Stimulated activated naive CD8-positive, alpha-beta T cell treated with anti-CD3 and anti-CD28 coated beads, Interleukin-15, Interleukin-2, amounts not matched to agents 100 U/mL and 50 U/mL, for 24 hours (primary cell): Measurements from ENCODE around the gene POLE.
"Not testable (repeated sequence)": the region's sequence is repeated elsewhere in the genome, so short reads cannot be mapped to it uniquely, and the experiment has no call there.

ENCODE experiments used
- ATAC-seq: fragments of 150-1000 bp; cut with Tn5 transposase; one replicate; pipeline ENCODE4 v1.10.0; 2021
- DNase-seq: peaks from one replicate; pipeline ENCODE4 v3.0.0; 2021

Gene POLE

DNA sequence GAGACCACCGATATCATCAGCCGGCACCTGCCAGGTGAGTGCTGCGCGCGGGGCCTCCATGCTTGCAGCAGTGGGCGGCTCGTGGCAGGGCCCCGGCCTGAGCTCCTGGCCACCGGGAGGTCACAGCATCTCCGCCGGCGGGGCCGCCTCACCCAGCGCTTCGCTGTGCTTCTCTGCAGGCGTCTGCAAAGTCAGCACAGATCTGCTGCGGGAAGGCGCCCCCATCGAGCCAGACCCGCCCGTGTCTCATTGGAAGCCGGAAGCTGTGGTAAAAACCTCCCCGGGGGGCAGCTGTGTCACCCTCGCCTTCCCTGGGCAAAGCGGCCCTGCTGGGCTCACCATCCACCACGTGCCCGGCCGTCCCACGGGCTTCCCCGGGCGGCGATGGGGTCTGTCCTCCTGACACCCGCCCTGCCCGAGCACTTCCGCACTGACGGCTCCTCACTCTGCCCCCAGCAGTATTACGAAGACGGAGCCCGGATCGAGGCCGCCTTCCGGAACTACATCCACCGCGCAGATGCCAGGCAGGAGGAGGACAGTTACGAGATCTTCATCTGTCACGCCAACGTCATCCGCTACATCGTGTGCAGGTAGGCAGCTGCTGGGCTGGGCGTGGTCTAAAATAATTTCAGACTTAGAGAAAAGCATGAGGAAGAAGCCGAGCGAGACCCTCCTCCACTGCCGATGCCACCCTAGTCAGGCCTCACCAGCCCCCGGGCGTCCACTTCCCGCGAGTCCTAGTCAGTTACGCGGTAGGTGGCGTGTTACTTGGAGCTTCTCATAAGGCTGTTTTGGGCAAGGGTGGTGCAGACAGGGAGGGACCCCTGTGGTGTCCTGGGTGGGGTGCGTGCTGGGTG, 30.6 kb upstream of the POLE start:
- ATAC-seq: no peak
- no peak for DNase-seq

DNA sequence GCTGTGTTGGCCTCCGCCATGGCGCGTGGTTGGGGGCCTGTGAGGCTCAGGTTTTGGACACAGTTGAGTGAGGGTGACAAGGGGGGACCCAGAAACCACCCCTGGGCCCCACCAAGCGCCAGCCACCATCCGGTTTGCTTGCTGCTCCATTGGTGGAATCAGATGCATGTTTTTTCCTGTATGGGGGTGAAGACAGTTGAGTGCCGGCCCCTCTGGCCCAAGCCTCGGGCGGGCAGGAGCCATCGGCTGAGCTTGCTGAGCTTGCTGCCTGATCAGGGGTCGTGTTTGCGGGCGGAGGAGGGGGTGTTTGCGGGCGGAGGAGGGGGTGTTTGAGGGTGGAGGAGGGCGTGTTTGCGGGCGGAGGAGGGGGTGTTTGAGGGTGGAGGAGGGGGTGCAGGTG, 29.9 kb upstream of the POLE start:
- ATAC-seq (no peak), DNase-seq (no peak)

DNA sequence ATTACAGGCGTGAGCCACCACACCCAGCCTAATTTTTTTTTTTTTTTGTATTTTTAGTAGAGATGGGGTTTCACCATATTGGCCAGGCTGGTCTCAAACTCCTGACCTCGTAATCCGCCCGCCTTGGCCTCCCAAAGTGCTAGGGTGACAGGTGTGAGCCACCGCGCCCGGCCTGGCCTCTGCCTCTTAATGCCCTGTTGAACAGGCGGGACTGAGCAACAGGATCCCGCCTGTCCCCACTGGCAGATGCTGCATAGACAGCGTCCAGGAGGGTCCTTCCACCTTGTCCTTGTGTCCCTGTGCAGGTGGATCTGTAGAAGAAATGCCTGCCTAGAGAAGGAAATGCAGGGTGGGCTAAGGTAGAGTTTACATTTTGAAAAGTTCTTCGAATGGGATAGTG, 29.2 kb upstream of the POLE start:
- ATAC-seq (no peak), DNase-seq (no peak)

DNA sequence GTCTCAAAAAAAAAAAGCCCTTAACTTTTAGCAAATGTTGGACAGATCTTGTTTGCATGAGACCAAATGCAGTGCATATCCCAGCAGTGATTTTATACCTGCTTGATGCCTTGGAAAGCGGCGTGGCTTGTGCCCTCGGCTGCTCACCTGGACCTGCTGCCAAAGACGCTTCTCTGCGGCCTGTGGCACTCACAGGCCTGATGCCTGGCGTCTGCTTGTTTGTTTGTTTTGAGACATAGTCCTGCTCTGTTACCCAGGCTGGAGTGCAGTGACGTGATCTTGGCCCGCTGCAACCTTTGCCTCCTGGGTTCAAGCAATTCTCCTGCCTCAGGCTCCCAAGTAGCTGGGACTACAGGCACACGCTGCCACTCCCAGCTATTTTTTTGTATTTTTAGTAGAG, 28.7 kb upstream of the POLE start:
- DNase-seq (no peak), ATAC-seq (no peak)

DNA sequence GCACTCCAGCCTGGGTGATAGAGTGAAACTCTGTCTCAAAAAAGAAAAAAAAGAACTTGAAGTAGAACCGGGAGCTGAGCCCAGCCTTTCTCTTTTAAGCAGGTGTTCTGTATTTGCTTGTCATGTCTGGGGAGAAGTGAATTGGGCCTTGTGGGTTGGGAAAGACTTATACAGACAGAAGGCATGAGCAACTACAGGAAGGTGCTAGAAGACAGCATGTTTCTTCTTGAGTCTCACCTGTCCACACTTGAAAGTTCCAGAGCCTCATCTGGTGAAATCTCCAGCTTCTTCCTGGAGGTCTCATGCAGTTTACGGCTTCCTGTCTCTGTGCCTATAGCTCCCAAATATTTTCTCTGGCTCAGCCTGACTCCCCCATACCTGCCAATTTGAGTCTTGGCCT, 26.0 kb upstream of the POLE start:
- ATAC-seq: no peak
- DNase-seq: no peak

DNA sequence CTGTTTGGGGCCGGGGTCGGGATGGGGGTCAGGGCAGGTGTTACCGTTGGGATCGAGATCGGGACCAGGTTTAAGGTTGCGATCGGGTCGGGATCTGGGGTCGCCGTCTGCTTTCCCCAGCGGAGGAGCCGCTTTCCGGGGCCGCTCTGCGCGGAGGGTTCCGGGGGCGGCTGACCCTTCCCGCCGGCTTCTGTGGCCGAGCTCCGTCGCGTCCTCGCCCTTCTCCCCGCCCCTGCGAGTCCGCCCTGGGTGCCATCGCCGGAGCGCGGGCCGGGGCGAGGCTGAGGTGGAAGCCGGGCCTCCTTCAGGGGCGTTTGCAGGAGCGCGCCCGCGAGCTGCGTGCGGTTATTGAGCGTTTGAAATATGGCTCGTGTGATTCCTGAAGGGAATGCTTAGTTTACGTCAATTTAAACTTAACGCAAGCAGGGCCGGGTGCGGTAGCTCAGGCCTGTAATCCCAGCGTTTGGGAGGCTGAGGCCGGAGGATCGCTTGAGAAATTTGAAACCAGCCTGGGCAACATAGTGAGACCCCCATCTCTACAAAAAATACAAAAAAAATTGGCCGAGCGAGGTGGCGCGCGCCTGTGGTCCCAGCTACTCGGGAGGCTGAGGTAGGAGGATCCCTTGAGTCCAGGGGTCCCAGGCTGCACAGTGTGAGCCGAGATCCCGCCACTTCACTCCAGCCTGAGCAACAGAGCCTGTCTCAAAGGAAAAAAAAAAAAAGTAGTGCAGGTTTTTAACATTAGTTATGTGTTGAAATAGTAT, 24.1 kb upstream of the POLE start:
- ATAC-seq (peak; percentile 15), DNase-seq (peak; percentile 46)

DNA sequence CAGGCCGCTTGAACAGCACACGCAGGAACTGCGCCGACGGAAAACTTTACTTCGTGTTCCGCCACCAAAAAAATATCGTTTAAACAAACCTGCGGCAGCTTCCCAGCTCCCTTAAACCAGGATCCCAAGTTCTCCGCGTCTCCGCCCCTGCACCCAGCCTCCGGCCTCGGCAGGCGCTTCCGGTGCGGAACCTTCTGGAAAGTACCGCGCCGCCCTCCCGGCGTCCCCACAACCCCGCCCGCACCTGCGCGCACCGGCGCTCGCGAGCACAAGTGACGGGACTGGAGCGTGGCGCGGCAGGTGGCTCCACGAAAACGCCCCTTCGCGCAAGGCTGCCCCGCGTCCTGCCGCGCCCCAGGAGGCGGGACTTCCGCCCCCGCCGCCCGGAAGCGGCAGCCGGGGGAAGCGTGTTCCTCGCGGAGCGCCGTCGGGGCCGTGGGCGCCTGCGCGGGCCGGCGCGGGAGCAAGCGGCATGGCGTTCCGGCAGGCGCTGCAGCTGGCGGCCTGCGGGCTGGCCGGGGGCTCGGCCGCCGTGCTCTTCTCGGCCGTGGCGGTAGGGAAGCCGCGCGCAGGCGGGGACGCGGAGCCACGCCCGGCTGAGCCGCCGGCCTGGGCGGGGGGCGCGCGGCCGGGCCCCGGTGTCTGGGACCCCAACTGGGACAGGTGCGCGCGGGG, 23.4 kb upstream of the POLE start, which contains the start of gene PGAM5:
PGAM5 (plus strand) TSS at position 438 of the 675 bp plus-strand sequence; CDS start at position 473, 35 bp downstream.
- DNase-seq (peak; percentile 89), ATAC-seq (peak; percentile 94)

DNA sequence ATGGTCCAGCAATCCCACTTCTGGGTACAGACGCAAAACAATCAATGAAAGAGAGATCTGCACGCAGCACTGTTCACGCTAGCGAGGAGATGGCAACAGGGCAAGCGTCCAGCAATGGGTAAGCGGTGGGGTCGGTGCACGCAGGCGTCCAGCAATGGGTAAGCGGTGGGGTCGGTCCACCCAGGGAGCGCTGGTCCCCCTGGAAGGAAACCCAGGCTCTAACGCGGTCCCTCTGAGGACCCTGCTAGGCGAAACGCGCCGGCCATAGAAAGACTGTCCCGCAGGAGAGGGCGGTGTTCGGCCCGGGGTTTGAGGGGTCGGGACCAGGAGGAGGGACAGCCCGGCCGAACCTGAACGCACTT, 22.9 kb upstream of the POLE start:
- DNase-seq (peak; percentile 30), ATAC-seq (no peak)

DNA sequence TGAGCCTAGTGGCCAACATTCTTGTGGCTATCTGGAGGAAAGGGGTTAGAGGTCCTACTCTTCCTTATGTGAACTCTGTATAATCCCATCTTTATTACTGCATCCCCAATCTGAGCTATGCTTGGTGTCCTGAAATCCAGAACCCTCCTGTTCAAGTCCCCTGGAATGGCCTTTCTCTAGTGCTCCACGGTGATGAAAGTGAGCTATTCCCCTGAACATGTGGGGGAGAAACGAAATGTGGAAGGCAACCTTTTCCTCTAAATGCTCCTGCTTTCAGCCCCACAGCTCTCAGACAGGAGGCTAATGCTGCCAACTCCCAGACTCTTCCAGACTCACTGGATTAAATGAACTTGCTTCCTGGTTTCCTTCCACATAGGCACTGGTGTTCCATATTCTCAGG, 21.0 kb upstream of the POLE start:
- no peak for ATAC-seq
- no peak for DNase-seq

DNA sequence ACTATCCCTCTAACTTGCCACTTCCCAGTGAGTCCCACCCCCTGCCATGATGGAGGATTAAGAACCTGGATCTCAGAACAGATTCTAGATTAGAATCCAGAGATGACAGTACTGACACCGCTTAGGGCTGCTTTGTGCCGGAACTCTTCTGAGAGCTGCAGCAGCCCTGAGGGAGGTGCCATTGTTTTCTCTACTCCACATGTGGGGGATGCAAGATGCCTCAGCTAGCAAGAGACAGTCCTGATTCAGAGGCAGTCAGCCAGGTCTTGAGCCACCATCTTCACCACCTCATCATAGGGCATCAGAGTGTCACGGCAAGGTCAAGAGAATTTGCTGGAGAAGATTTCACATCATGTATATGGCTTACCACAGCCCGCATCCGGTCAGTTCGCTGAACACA, 20.1 kb upstream of the POLE start:
- ATAC-seq (no peak), DNase-seq (no peak)

DNA sequence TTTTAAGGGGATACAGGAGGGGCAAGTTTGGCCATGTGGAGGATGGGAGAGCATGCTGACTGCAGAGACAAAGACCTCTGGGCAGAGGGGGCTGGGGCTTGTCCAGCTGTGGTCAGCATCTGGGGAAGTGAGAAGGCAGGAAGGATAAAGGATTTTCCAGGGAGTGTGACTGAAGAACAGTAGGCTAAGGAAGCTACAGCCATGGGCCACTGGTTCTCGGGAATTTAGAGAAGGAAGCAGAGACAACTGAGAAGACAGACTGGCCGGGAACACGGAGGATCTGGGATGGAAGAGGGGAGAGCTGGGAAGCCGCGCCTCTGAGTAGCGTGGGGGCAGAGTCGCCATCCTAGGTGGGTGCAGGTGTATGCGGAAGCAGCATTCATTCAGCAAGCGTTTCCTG, 16.5 kb upstream of the POLE start:
- no peak for ATAC-seq

DNA sequence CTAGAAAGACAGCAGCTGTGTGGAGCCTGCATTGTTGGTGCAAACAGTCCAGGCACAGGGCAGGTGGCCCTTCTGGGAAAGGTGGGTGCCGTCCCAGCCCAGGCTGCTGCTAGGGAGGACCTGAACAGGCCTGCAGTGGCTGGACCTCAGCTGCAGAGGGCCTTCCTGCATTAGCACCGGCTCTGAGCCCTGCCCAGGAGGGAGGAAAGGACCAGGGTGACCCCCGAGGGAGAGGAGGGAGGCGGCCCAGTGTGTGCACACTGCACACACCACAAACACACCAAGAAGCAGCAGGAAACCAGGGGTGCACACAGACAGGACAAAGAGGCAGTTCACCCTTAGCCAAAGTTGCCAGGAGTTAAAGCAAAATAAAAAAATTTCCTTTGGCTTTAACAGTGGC, 15.5 kb upstream of the POLE start:
- DNase-seq (no peak), ATAC-seq (no peak)

More for the DNA sequence above, 16.5 kb upstream of the POLE start:
- DNase-seq: no peak

DNA sequence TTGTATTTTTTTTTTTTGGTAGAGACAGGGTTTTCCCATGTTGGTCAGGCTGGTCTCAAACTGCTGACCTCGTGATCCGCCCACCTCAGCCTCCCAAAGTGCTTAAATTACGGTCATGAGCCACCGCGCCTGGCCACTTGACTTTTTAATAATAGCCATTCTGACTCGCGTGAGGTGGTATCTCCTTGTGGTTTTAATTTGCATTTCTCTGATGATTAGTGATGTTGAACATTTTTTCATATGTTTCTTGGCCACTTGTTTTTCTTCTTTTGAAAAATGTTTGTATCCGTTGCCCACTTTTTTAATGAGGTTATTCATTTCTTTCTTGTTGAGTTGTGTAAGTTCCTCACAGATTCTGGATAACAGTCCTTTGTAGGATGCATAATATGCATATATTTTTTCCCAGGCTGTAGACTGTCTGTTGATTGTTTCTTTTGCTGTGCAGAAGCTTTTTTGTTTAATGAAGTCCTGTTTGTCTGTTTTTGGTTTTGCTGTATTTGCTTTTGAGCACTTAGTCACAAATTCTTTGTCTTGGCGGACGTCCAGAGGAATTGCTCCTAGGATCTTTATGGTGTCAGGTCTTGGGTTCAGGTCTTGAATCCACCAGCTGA, 13.2 kb upstream of the POLE start:
- DNase-seq: no peak
- no peak for ATAC-seq

DNA sequence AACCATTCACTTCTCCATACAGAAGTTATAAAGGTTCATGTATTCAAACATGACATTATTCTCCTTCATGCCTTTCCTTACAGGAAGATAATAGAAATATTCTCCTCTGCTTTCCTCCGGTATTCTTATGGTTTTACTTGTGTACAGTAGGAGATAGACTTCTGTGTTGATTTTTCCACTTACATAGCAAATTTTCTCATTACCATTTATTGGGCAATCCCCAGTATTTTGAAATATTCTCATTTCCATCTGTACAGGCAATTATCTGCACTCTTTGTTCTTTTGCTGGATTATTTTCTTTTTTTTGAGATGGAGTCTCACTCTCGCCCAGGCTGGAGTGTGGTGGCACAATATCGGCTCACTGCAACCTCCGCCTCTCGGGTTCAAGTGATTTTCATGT, 11.2 kb upstream of the POLE start:
- ATAC-seq: no peak
- DNase-seq: no peak

DNA sequence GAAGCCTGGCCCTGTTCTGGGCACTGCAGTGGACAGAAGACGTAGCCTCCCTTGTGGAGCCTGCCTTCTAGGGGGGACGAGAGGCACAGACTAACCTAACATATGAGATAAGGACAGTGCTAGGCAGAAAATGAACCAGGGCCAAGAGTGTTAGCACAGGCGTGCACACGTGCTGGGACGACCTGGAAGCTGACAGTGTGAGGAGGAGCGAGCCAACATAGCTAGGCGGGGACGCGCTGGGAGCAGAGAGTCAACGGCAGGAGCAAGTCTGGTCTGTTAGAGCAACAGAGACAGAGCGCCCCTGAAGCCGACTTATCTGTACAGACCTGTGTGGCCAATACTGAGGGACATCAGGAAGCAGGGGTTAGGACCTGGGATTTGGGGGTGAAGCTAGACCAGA, 8.3 kb upstream of the POLE start:
- ATAC-seq: no peak

DNA sequence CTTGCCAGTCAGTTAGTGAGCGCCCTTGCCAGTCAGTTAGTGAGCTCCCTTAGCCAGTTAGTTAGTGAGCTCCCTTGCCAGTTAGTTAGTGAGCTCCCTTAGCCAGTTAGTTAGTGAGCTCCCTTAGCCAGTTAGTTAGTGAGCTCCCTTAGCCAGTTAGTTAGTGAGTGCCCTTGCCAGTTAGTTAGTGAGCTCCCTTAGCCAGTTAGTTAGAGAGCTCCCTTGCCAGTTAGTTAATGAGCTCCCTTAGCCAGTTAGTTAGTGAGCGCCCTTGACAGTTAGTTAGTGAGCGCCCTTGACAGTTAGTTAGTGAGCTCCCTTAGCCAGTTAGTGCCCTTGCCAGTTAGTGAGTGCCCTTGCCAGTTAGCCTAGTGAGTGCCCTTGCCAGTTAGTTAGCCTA, 7.7 kb upstream of the POLE start:
- not testable (repeated sequence) for DNase-seq, ATAC-seq

More for the DNA sequence above, 8.3 kb upstream of the POLE start:
- DNase-seq: no peak

DNA sequence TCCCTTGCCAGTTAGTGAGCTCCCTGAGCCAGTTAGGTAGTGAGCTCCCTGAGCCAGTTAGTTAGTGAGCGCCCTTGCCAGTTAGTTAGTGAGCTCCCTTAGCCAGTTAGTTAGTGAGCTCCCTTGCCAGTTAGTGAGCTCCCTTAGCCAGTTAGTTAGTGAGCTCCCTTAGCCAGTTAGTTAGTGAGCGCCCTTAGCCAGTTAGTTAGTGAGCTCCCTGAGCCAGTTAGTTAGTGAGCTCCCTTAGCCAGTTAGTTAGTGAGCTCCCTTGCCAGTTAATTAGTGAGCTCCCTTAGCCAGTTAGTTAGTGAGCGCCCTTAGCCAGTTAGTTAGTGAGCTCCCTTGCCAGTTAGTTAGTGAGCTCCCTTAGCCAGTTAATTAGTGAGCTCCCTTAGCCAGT, 4.9 kb upstream of the POLE start:
- not testable (repeated sequence) for ATAC-seq

DNA sequence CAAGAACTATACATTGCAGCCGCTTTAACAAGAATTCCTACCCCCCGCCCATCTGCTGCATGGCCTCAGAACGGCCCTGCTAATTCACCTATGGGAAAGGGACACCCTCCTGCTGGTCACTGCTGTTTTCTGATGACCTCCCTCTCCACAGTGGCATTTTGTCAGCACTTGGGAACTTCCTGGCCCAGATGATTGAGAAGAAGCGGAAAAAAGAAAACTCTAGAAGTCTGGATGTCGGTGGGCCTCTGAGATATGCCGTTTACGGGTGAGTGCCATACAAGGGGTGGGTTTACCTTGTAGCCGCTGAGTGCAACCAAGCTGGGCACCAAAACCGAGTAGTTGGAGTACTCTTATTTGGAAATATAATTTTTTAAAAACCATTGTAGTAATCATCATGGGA, 3.0 kb upstream of the POLE start:
- ATAC-seq: no peak
- no peak for DNase-seq

More for the DNA sequence above, 4.9 kb upstream of the POLE start:
- not testable (repeated sequence) for DNase-seq

DNA sequence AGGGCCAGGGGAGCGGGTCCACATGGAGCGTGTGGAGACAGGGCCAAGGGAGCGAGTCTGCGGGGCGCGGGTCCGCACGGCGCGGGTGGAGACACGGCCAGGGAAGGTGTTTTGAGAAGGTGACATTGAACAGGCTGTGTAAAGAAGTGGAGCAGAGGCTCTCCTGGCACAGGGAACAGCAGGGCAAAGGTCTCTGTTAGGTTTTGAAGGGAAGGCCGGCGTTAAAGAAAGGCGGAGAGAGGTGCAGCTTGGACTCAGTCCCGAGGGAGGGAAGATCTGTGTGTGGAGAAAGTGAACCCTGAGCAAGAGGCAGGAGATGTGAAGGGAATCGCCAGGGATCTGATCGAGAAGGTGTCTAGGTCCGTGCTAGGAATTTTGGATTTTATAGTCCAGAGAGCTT, 2.1 kb upstream of the POLE start:
- DNase-seq: no peak
- no peak for ATAC-seq

DNA sequence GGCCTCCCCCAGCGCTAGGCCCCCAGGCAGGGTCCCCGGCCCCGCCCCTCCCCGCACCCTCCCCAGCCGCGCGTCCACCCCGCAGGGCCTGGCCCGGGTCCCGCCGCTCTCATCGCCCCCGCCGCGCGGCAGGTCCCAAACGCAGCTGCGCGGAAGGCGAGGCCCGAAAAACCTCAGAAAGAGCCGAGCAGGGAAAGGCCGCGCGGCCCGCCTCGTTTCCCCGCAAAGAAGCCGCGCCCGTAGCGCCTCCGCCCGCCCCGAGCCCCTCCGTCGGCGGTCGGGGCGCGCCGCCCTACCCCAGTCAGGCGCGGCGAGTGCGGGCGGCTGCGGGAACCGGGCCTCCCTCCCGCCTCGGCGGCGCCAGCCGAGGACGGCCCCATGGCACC, 324 bp downstream of the POLE start:
- peak; percentile 30 for ATAC-seq
- peak; percentile 47 for DNase-seq

DNA sequence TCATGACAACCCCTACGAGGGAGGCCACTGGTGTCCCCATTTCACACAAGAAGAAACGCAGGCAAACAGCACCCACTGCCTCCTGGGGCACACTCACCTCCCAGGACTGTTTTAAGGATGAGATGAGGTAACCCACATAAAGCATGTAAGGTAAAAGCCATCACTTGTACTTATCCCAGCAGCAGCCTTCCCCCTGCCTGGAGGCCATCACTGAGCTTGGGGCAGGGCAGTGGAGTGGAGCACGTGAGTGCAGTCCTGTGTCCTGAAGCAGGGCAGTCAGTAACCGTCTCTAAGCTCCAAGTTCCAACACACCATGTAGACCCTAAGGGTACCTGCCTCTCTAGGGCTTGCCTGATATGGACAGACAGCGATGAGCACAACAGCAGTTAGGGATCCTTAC, 1.7 kb downstream of the POLE start:
- ATAC-seq (no peak), DNase-seq (no peak)

DNA sequence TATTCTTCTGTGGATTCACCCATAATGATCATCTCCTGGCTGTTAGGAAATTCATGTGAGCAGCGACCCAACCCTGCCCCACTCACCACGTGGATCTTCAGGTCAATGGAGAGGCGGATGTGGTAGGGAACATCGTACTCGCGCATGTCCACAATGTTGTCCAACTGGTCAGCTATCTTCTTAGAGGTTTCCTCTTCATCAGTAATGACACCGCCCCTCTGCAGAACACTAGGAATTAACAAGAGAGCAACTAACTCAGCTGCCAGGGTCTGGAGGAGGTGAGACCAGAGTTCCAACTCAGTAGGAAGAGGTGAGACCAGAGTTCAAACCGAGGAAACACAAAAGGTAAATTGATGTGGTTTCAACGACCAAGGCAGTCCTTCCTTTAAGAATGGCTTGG, 9.7 kb downstream of the POLE start:
- DNase-seq: no peak

More for the DNA sequence above, 9.7 kb downstream of the POLE start:
- no peak for ATAC-seq
